IPS DF 6.9 (cell line): ENCODE measurements around the gene RCHY1.
"Not testable (repeated sequence)": the region's sequence is repeated elsewhere in the genome, so short reads cannot be mapped to it uniquely, and the experiment has no call there.

Experiments used
- DNase-seq: peaks from one replicate; pipeline ENCODE4 v3.0.0-alpha.2; 2013; ENCODE audit warnings: low read depth, low spot score
- H3K27ac ChIP-seq: one replicate; pipeline ENCODE4 v1.5.1; 2013; ENCODE audit warnings: low read length, control low read depth
- H3K27me3 ChIP-seq: 2 replicates; pipeline ENCODE4 v1.6.1; 2013; ENCODE audit warnings: mild to moderate bottlenecking, low read length; ENCODE audit not compliant: control insufficient read depth, insufficient read depth
- H3K36me3 ChIP-seq: 2 replicates; pipeline ENCODE4 v1.6.1; 2013; ENCODE audit warnings: low read length; ENCODE audit not compliant: control insufficient read depth, insufficient read depth
- H3K4me1 ChIP-seq: 2 replicates; pipeline ENCODE4 v1.6.1; 2013; ENCODE audit warnings: low read length; ENCODE audit not compliant: control insufficient read depth, insufficient read depth
- H3K4me3 ChIP-seq: 2 replicates; pipeline ENCODE4 v1.5.1; 2013; ENCODE audit warnings: mild to moderate bottlenecking, low read length
- H3K9me3 ChIP-seq: 2 replicates; pipeline ENCODE4 v1.6.1; 2013; ENCODE audit warnings: low read length, inconsistent platforms; ENCODE audit not compliant: control insufficient read depth, insufficient read depth
- WGBS: extraction: QIAGEN DNeasy Blood & Tissue Kit; methylation state at CpG from one replicate; pipeline ENCODE4 v1.1.7; 2013; ENCODE audit warnings: mixed read lengths, missing lambda C conversion rate; ENCODE audit not compliant: insufficient read length, insufficient coverage; 5-methylcytosine and 5-hydroxymethylcytosine counted together

RCHY1 gene

DNA sequence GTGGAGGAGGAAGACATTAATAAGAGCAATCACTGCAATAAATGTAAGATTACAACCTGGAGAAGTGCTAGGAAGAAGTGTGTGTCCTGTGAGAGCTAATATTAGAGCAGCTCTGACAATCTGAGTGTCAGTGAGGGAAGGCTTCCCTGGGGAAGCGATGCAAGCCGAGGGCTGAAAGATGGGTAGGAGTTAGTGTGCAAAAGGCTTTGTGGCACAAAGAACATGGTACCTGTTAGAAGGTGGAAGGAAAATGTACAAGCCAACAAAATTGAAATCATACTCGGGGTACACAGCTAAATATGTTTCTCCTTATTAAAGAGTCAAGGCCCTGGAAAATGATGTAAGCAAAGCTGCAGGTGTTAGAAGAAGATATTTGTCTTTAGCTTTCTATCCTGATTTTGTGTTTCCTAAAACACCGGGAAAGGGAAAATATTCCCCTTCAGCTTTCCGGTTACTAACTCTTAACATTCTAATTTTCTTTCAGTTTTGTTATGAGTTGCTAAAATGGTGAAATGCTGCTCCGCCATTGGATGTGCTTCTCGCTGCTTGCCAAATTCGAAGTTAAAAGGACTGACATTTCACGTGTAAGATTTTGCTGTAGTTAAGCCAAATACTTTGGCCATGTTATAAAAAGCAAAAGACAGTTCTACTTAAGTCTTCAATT is 878 bp upstream of the RCHY1 start:
- Histone ChIP-seq H3K36me3 (no peaks in the 10 kb centered on the region; the same call in 1 of the 2 replicates), H3K9me3 (no peaks in the 10 kb centered on the region), H3K27me3 (no peaks in the 10 kb centered on the region), H3K4me1 (peaks cover 1% of the 10 kb centered on the region; the same call in 1 of the 2 replicates), H3K27ac (no peak overlapping the region), H3K4me3 (peak overlapping the region; percentile 89; the same call in 1 of the 2 replicates)
- no CpG with 5 or more reads among the region's 9 CpGs for WGBS
- DNase-seq = no peak

DNA sequence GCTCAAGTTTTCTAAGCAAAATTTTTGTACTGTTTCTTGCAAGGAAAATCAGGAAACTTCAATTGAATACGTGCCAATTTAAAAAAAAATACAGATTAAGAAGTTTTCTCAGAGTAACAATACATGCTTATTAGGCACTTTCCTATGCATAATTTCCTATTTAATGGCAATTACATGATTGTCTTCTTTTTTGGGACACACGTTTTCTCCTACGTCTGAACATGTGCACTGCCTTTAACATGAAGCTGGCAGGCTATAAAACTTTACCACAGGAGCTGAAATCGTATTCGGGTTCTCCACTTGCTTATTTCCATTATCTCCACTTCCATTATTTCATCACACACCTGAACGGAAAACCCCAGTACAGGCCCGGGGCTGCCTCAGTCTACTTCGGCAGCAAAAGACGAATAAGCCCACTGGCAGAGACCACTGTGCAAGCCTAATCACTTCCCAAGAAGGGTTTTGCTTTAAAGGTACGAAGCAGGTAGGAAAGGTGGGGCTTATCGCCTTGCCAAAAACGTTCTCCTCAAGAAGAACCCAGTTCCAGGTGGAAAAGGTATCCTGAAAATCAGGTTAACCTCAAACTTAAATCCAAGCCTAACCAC is 575 bp downstream of the RCHY1 start:
- WGBS = no CpG with 5 or more reads among the region's 12 CpGs
- Histone ChIP-seq H3K27me3 (no peaks in the 10 kb centered on the region), H3K9me3 (no peaks in the 10 kb centered on the region), H3K36me3 (no peaks in the 10 kb centered on the region; the same call in 1 of the 2 replicates), H3K4me3 (peak overlapping the region; percentile 89), H3K27ac (no peak overlapping the region), H3K4me1 (peaks cover 1% of the 10 kb centered on the region; the same call in 1 of the 2 replicates)
- no peak for DNase-seq

DNA sequence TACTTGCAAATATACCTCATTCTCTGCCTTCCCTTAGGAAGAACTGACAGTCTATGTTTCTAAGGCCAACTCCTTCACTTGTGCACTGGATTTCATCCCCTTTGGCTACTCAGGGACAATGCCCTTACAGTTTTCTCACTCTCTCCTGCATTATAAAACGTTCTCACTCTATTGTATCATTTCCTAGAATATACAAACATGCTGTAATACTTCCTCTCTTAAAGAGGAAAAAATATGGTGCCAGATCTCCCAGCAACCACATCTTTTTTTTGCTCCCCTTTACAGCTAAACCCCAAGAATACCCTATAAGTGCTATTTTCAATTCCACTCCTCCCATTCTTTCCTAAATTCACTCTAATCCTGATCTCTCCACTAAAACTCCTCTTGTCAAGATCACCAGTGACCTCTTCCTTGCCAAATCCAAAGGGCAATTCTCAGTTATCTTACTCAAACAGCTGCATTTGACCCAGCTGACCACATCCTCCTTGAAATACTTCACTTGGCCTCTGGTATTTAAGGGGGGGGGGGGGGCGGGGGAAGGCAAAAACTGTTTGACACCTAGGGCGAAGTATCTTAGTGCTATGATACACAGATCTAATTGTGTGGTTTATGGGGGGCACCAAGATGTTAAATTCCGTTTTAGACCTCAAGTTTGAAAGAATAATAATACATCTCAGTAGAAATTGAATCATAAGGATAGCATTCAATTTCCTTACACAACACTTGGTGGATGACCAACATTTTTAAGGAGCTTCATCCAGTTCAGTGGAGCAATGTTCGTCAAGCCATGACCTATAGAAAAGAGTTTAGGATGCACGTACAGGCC is 1.6 kb downstream of the RCHY1 start:
- no peak for DNase-seq
- no peaks in the 10 kb centered on the region for H3K9me3 ChIP-seq
- no peaks in the 10 kb centered on the region for H3K36me3 ChIP-seq
- H3K4me3 ChIP-seq = no peak overlapping the region; the same call in 1 of the 2 replicates
- H3K27me3 ChIP-seq = no peaks in the 10 kb centered on the region
- no peak overlapping the region for H3K27ac ChIP-seq
- WGBS = no CpG with 5 or more reads among the region's 6 CpGs
- peaks cover 1% of the 10 kb centered on the region; the same call in 1 of the 2 replicates for H3K4me1 ChIP-seq

DNA sequence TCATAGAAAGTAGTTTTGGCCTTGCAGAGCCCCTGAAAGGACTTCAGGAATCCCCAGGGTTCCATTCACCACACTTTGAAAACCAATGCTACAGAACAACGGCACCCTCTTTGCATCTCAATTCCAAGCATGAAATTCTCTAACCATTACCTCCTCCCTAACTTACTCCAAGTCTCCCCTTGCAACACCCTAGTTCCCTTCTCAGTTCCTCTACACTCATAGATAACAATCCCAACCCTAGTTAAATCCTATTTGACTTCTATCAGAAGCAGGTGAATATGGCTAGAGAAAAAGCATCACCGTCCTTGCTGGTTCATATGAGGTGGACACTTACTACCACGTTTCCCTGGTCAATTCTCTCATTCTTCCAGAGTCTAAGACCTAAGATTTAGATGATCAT is 2.4 kb downstream of the RCHY1 start:
- no peak overlapping the region for H3K27ac ChIP-seq

DNA sequence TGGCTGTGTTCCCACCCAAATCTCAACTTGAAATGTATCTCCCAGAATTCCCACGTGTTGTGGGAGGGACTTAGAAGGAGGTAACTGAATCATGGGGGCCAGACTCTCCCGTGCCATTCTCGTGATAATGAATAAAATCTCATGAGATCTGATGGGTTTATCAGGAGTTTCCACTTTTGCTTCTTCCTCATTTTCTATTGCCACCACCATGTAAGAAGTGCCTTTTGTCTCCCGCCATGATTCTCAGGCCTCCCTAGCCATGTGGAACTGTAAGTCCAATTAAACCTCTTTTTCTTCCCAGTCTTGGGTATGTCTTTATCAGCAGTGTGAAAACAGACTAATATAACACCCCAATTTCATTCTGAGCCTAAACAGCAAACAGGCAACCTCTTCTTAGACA is 4.6 kb downstream of the RCHY1 start:
- H3K27me3 ChIP-seq, H3K36me3 ChIP-seq, H3K27ac ChIP-seq, H3K4me3 ChIP-seq, DNase-seq, H3K4me1 ChIP-seq, H3K9me3 ChIP-seq: not testable (repeated sequence)
- WGBS = no CpG with 5 or more reads among the region's 4 CpGs

More for the DNA sequence above, 2.4 kb downstream of the RCHY1 start:
- Histone ChIP-seq H3K27me3 (no peaks in the 10 kb centered on the region), H3K9me3 (no peaks in the 10 kb centered on the region), H3K36me3 (no peaks in the 10 kb centered on the region), H3K4me3 (no peak overlapping the region), H3K4me1 (peaks cover 1% of the 10 kb centered on the region; the same call in 1 of the 2 replicates)
- WGBS = no CpG with 5 or more reads among the region's 3 CpGs
- DNase-seq = no peak

DNA sequence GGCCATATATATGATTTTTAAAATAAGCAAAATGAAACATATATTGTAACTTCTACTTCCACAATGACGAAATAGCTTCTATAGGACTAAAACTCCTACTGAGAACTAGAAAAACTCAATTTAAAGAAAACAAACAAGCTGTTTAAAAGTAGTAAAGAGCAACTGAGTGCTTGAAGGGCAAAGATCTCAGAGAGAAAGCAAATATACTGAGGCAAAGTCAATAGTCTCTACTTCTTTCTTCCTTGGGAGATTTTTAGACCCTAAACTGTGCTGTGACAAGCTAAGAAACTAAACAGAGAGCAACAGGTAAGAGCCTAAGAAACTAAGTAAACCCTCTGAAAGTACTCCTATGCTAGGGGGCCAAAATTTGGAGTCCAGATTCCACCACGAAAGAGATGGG is 8.6 kb downstream of the RCHY1 start:
- no CpG with 5 or more reads among the region's 2 CpGs for WGBS
- H3K4me3 ChIP-seq = no peak overlapping the region
- H3K9me3 ChIP-seq = no peaks in the 10 kb centered on the region
- no peaks in the 10 kb centered on the region; the same call in 1 of the 2 replicates for H3K36me3 ChIP-seq
- no peak for DNase-seq
- H3K27ac ChIP-seq = no peak overlapping the region
- no peaks in the 10 kb centered on the region for H3K4me1 ChIP-seq
- H3K27me3 ChIP-seq = no peaks in the 10 kb centered on the region

DNA sequence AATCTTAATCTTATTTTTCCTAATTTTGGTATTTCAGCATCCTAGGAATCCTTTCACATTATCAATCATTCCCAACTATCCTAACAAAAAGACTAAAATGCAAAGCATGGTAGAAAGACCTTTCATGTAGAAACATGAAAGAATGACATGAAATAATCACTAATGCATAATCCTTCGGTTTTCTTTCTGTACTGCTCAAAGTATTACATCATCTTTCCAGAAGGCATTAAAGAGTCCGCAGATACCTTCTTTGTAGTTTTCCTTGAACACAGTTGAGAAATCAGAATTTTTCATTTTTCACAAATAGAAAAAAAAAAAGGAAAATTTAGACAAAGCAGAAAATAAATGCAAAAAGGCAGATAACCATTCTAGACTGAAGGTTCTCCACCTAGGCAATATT is 11.5 kb downstream of the RCHY1 start:
- Histone ChIP-seq H3K4me1 (no peaks in the 10 kb centered on the region), H3K36me3 (no peaks in the 10 kb centered on the region; the same call in 1 of the 2 replicates), H3K4me3 (no peak overlapping the region), H3K9me3 (no peaks in the 10 kb centered on the region), H3K27ac (no peak overlapping the region), H3K27me3 (no peaks in the 10 kb centered on the region)
- DNase-seq = no peak
- WGBS = no CpG with 5 or more reads among the region's 2 CpGs

DNA sequence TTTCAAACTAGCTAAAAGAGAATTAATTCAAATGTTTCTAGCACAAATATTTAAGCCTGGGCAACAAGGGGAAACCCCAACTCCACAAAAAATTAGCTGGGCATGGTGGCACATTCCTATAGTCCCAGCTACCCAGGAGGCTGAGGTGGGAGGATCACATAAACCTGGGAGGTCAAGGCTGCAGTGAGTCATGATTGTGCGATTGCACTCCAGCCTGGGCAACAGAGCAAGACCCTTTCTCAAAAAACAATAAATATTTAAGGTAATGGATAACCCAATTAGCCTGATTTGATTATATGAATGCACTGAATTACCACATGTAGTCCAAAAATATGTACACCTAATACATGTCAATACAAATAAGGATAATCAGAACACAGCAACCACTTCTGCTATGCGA is 14.3 kb downstream of the RCHY1 start:
- Histone ChIP-seq H3K4me1 (no peaks in the 10 kb centered on the region), H3K4me3 (no peak overlapping the region), H3K36me3 (no peaks in the 10 kb centered on the region; the same call in 1 of the 2 replicates), H3K27ac (no peak overlapping the region), H3K27me3 (no peaks in the 10 kb centered on the region), H3K9me3 (no peaks in the 10 kb centered on the region)
- no CpG with 5 or more reads among the region's 2 CpGs for WGBS
- no peak for DNase-seq

DNA sequence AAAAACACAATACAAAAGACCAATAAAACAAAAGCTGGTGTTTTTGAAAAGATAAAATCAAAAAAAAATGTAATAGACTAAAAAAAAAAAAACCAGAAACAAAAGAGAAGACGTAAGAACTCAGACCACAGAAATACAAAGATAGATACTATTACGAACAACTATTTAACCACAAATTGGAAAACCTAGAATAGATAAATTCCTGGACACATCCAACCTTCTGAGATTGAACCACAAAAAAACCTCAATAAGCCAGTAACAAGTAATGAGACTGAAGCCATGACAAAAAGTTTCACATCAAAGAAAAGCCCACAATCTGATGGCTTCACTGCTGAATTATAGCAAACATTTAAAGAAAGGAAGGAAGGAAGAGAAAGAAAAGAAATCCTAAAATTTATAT is 16.2 kb downstream of the RCHY1 start:
- Histone ChIP-seq H3K9me3 (no peaks in the 10 kb centered on the region), H3K36me3 (no peaks in the 10 kb centered on the region; the same call in 1 of the 2 replicates), H3K4me3 (no peak overlapping the region), H3K27ac (no peak overlapping the region), H3K4me1 (no peaks in the 10 kb centered on the region), H3K27me3 (no peaks in the 10 kb centered on the region)
- no peak for DNase-seq
- no CpG with 5 or more reads among the region's 2 CpGs for WGBS

DNA sequence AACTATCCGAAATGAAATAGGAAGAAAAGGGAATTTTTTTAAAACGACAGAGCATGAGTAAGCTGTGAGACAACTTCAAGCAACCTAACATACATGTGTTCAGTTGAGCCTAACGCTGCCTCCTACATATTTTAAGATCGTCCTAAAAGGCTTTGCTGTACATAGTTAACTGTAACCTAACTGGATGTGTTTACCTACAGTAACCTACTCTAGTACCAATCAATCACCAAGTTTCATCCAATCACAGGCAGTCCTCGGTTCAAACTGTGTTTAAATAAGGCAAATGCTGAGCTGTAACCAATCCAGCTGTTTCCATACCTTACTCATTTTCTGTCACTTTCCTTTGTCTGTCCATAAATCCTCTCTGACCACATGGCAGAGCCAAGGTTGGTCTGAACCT is 17.1 kb downstream of the RCHY1 start:
- H3K27ac ChIP-seq = no peak overlapping the region
- DNase-seq = no peak

More for the DNA sequence above, 17.1 kb downstream of the RCHY1 start:
- H3K36me3 ChIP-seq = no peaks in the 10 kb centered on the region
- H3K4me1 ChIP-seq = no peaks in the 10 kb centered on the region
- no peaks in the 10 kb centered on the region for H3K27me3 ChIP-seq
- no CpG with 5 or more reads among the region's 5 CpGs for WGBS
- H3K4me3 ChIP-seq = no peak overlapping the region
- H3K9me3 ChIP-seq = no peaks in the 10 kb centered on the region
